SK-N-SH treated with all-trans-retinoic acid at 6 μM for 48 hours (cell line): ENCODE measurements around the gene TNS3.

Source experiments
- OSR1 ChIP-seq: fragments of 250-450 bp; sonication (Bioruptor Pico); IDR thresholded peaks from 2 replicates; pipeline ENCODE4 v1.8.0; 2022; ENCODE audit warnings: moderate library complexity, mild to moderate bottlenecking, inconsistent platforms
- PATZ1 ChIP-seq: fragments of 250-450 bp; sonication (Bioruptor Pico); IDR thresholded peaks from 2 replicates; pipeline ENCODE4 v1.8.0; 2020; ENCODE audit warnings: mild to moderate bottlenecking, moderate library complexity, borderline replicate concordance
- ZFP3 ChIP-seq: fragments of 250-450 bp; sonication (Bioruptor Pico); IDR thresholded peaks from 2 replicates; pipeline ENCODE4 v1.5.0; 2020; ENCODE audit warnings: mild to moderate bottlenecking, moderate library complexity
- ZFP30 ChIP-seq: fragments of 450-650 bp; formaldehyde crosslinking; IDR thresholded peaks from 2 replicates; pipeline ENCODE4 v1.5.0; 2022; ENCODE audit warnings: mild to moderate bottlenecking, moderate library complexity
- ZNF565 ChIP-seq: fragments of 450-650 bp; formaldehyde crosslinking; conservative IDR thresholded peaks from 2 replicates; pipeline ENCODE4 v1.5.0; 2020; ENCODE audit warnings: low read depth, mild to moderate bottlenecking, moderate library complexity
- TF ChIP-seq, protein P1 (sequence below): fragments of 250-450 bp; sonication (Bioruptor Pico); IDR thresholded peaks from 2 replicates; pipeline ENCODE4 v1.8.0; 2021; ENCODE audit warnings: low read depth, mild to moderate bottlenecking, moderate library complexity, borderline replicate concordance

- TF ChIP-seq PATZ1 = no peak
- no peak for TF ChIP-seq ZNF565
- TF ChIP-seq, protein P1, sequence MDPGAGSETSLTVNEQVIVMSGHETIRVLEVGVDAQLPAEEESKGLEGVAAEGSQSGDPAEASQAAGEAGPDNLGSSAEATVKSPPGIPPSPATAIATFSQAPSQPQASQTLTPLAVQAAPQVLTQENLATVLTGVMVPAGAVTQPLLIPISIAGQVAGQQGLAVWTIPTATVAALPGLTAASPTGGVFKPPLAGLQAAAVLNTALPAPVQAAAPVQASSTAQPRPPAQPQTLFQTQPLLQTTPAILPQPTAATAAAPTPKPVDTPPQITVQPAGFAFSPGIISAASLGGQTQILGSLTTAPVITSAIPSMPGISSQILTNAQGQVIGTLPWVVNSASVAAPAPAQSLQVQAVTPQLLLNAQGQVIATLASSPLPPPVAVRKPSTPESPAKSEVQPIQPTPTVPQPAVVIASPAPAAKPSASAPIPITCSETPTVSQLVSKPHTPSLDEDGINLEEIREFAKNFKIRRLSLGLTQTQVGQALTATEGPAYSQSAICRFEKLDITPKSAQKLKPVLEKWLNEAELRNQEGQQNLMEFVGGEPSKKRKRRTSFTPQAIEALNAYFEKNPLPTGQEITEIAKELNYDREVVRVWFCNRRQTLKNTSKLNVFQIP (CRISPR knock-in tag) = no peak
- TF ChIP-seq ZFP30 = no peak
- TF ChIP-seq OSR1 (CRISPR knock-in tag) = no peak
- TF ChIP-seq ZFP3 (CRISPR knock-in tag) = no peak
Measured at GRCh38 chr7:47404010-47404409, 177.9 kb downstream of the TNS3 start.
